ENCODE results near the gene ETV3L.
"Not testable (repeated sequence)": the region's sequence is repeated elsewhere in the genome, so short reads cannot be mapped to it uniquely, and the experiment has no call there.

The ETV3L gene

DNA sequence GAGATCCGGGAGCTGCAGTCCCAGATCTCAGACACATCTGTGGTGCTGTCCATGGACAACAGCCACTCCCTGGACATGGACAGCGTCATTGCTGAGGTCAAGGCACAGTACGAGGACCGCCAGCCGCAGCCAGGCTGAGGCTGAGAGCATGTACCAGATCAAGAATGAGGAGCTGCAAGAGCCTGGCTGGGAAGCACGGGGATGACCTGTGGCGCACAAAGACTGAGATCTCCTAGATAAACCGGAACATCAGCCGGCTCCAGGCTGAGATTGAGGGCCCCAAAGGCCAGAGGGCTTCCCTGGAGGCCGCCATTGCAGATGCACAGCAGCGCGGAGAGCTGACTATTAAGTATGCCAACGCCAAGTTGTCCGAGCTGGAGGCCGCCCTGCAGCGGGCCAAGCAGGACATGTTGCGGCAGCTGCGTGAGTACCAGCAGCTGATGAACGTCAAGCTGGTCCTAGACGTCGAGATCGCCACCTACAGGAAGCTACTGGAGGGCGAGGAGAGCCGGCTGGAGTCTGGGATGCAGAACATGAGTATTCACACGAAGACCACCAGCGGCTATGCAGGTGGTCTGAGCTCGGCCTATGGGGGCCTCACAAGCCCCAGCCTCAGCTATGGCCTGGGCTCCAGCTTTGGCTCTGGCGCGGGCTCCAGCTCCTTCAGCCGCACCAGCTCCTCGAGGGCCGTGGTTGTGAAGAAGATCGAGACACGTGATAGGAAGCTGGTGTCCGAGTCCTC is 25.5 kb downstream of the ETV3L start:
- DNase-seq (ENCODE audit: insufficient read length, low spot score), result no peak
- TF ChIP-seq POLR2A (IDR thresholded peaks at IDR 0.05; ENCODE audit: low read depth, low read length) (no peak), POU2F2 (IDR thresholded peaks at IDR 0.05; ENCODE audit: low read depth, low read length) (no peak), SPI1 (IDR thresholded peaks at IDR 0.05; ENCODE audit: low read depth, low read length) (no peak), POLR2AphosphoS5 (IDR thresholded peaks at IDR 0.05; ENCODE audit: low read depth, low read length) (no peak), PAX5 (IDR thresholded peaks at IDR 0.05; ENCODE audit: insufficient read depth, low read length, severe bottlenecking) (no peak), TAF1 (IDR thresholded peaks at IDR 0.05; ENCODE audit: low read depth, low read length) (no peak)
- FAIRE-seq, result peak; percentile 82

DNA sequence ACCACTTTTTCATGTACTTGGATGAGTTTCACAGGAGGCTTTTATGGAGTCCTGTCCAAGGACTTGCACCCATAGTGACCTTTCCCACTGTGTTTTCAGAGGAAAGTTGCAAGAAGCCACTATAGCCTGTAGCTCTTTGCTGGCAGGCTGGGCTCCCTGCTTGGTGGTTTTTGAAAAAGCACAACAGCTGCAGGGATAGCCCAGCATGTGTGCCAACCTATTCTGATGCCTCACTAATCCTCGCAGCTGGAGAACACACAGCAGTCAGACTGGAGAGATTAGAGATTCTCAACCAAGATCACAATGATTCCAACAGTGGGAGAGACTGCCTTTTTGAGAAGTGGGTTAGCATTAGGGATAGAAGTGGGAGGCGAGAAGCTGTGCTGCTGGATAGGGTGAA is 30.0 kb downstream of the ETV3L start:
- FAIRE-seq (no peak), DNase-seq (ENCODE audit: insufficient read length, low spot score) (no peak)
- TF ChIP-seq SPI1 (IDR thresholded peaks at IDR 0.05; ENCODE audit: low read depth, low read length) (no peak), POU2F2 (IDR thresholded peaks at IDR 0.05; ENCODE audit: low read depth, low read length) (no peak)

DNA sequence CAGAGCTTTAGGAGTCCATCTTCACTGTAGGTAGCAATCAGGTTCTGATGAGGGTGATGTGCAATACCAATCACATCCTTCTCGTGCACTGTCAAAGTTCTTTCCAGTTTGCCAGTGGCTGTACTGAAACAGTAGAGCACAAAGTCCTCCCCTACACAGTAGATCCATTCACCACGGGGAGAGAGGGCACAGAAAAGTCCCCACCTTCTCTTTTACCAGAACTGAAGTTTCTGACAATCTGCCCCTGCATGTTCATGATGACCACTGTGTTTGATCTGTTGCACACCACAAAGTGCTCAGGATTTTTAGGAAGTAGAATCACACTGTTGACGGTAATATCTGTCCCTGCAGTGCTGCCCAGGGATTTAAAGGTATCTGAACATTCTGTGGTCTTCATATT is 40.4 kb downstream of the ETV3L start:
- not testable (repeated sequence) for DNase-seq (ENCODE audit: insufficient read length, low spot score)
- FAIRE-seq, result peak; percentile 28

DNA sequence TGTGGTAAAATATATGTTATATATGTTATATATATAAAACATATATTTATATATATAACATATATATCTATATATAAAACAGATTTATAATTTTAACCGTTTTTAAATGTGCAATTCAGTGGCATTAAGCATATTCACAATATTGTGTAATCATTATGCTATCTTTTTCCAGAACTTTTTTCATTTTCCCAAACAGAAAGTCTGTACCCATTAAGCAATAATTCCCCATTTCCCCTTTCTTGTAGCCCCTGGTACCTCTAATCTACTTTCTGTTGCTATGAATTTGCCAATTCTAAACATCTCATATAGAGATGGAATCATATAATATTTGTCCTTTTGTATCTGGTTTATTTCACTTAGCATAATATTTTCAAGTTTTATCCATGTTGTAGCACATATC is 43.3 kb downstream of the ETV3L start:
- no peak for DNase-seq (ENCODE audit: insufficient read length, low spot score)
- no peak for TF ChIP-seq POU2F2 (IDR thresholded peaks at IDR 0.05; ENCODE audit: low read depth, low read length)
- no peak for TF ChIP-seq POLR2AphosphoS5 (IDR thresholded peaks at IDR 0.05; ENCODE audit: low read depth, low read length)
- no peak for TF ChIP-seq TAF1 (IDR thresholded peaks at IDR 0.05; ENCODE audit: low read depth, low read length)
- no peak for TF ChIP-seq PAX5 (IDR thresholded peaks at IDR 0.05; ENCODE audit: insufficient read depth, low read length, severe bottlenecking)
- no peak for TF ChIP-seq SPI1 (IDR thresholded peaks at IDR 0.05; ENCODE audit: low read depth, low read length)
- no peak for TF ChIP-seq POLR2A (IDR thresholded peaks at IDR 0.05; ENCODE audit: low read depth, low read length)
- FAIRE-seq, result no peak

DNA sequence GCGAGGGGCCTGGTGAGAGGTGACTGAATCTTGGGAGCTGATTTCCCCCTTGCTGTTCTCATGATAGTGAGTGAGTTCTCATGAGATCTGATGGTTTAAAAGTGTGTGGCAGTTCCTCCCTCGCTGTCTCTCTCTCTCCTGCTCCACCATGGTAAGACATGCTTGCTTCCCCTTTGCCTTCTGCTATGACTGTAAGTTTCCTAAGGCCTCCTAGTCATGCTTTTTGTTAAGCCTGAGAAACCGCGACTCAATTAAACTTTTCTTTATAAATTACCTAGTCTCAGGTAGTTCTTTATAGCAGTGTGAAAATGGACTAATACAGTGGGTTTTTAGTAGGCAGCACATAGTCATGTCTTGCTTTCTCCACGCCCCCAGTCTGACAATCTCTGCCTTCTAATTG is 43.9 kb downstream of the ETV3L start:
- TF ChIP-seq SPI1 (IDR thresholded peaks at IDR 0.05; ENCODE audit: low read depth, low read length), result peak; percentile 61
- not testable (repeated sequence) for FAIRE-seq; DNase-seq (ENCODE audit: insufficient read length, low spot score)

DNA sequence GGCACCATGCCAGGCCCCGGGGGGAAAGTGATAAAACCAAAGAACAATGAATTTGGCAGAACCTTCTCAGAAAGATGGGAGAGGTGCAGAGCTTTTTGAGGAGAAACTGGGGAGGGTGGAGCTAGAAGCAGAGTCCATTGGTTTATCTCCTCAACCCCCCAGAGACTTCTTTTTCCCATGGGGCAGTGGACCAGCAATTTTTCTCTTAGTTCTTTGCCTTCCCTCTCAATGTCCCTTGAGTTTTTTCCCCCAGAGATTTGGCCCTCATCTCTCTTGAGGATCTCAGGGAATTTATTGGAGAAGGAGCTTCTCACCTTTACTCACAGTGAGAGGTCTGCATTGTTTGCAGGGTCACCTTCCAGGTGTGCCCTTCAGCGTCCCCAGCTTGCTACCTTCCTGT is 48.8 kb downstream of the ETV3L start:
- FAIRE-seq (no peak), DNase-seq (ENCODE audit: insufficient read length, low spot score) (no peak)
- TF ChIP-seq TAF1 (IDR thresholded peaks at IDR 0.05; ENCODE audit: low read depth, low read length), result no peak
- no peak for TF ChIP-seq POLR2AphosphoS5 (IDR thresholded peaks at IDR 0.05; ENCODE audit: low read depth, low read length)
- TF ChIP-seq POLR2A (IDR thresholded peaks at IDR 0.05; ENCODE audit: low read depth, low read length), result no peak
- no peak for TF ChIP-seq POU2F2 (IDR thresholded peaks at IDR 0.05; ENCODE audit: low read depth, low read length)
- TF ChIP-seq SPI1 (IDR thresholded peaks at IDR 0.05; ENCODE audit: low read depth, low read length), result no peak
- no peak for TF ChIP-seq PAX5 (IDR thresholded peaks at IDR 0.05; ENCODE audit: insufficient read depth, low read length, severe bottlenecking)

DNA sequence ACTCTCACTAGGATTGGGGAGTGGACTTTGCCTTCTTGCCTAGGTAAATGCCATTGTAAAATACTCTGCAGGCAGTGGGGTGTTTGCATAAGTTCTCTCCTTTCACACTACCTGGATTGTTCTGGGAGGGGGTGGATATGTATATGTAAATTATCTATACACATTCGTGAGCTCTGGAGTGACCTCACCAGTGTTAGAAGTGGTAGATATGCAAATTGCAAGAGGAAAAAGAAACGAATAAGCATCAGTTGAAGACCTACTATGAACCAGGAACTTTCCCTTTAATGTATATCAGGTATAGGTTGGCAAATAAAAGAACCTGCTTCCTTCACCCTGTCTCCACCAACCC is 52.6 kb downstream of the ETV3L start:
- TF ChIP-seq TAF1 (IDR thresholded peaks at IDR 0.05; ENCODE audit: low read depth, low read length) (no peak), POU2F2 (IDR thresholded peaks at IDR 0.05; ENCODE audit: low read depth, low read length) (0 out of 2 replicates have a peak, but pooled peaks have one; percentile 13)
- FAIRE-seq (no peak), DNase-seq (ENCODE audit: insufficient read length, low spot score) (no peak)

DNA sequence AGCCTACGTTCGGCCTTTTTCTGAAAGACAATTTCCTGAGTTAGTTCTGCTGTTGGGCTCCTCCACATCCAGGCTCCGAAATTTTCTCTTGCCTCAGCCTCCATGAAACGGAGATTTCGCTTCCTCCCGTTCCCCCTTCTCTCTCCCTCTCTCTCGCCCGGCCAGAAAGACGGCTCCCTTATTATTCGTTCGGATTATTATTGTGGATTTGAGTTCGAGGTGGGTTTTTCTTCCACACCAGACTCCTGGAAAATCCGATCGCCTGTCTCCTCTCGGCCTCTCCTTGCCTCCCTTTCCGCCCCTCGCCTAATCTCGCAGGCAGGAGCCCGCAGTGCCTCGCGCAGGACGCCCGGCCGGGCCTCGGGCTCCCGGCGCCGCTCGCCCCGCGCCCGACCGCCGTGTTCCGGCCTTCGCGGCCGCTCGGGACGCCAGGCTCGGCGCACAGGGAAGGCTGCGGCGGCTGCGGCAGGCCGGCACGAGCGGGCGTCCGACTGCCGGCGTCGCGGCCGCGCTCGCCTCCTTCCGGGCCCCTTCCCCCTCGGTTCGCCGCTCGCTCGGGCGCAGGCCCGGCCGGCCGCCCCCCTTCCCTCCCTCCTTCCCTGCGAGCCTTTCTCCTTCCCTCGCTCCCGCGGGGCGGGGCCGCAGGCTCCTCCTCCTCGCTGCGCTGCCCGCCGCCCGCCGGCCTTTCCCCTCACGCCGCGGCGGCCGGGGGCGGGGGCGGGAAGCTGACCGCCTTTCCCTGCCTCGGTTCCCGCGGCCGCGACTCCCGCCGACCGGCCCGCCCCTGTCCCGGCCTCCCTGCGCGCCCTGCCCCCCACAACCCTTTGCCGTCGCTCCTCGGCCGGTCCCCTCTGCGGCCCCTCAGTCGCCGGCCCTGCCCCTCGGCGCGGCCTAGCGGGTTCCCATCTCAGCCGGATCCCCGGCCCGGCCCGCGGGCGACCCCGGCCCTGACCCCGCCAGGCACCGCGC is 54.1 kb downstream of the ETV3L start, which contains the start of gene ARHGEF11:
TSS of gene ARHGEF11 (minus strand) at position 493 of the 969 bp plus-strand sequence. CDS start 1,412 bp downstream, outside the sequence.
- DNase-seq (ENCODE audit: insufficient read length, low spot score), result peak; percentile 52
- FAIRE-seq, result no peak
- TF ChIP-seq POLR2AphosphoS5 (IDR thresholded peaks at IDR 0.05; ENCODE audit: low read depth, low read length) (no peak), POLR2A (IDR thresholded peaks at IDR 0.05; ENCODE audit: low read depth, low read length) (no peak), POU2F2 (IDR thresholded peaks at IDR 0.05; ENCODE audit: low read depth, low read length) (no peak)

DNA sequence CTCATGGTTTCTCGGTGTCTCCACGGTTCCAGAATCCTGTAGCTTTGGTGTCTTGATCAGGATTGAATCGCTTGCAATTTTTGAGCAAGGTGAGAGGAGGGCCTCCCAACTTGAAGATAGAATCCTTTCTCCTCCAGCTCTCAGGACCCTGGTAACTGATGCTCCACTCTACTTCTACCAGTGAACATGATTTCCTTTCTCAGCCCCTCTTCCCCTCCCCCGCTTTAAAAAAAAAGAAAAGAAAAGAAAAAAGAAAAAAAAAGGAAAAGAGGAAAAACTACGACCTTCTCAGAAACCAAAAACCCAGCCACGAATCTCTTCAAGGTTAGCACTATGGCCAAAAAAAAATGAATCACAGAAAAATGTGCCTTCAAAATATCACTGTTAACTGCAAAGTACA is 55.3 kb downstream of the ETV3L start:
- TF ChIP-seq POLR2A (IDR thresholded peaks at IDR 0.05; ENCODE audit: low read depth, low read length), result no peak
- no peak for TF ChIP-seq SPI1 (IDR thresholded peaks at IDR 0.05; ENCODE audit: low read depth, low read length)
- no peak for TF ChIP-seq POU2F2 (IDR thresholded peaks at IDR 0.05; ENCODE audit: low read depth, low read length)
- no peak for TF ChIP-seq TAF1 (IDR thresholded peaks at IDR 0.05; ENCODE audit: low read depth, low read length)
- no peak for TF ChIP-seq POLR2AphosphoS5 (IDR thresholded peaks at IDR 0.05; ENCODE audit: low read depth, low read length)
- no peak for TF ChIP-seq PAX5 (IDR thresholded peaks at IDR 0.05; ENCODE audit: insufficient read depth, low read length, severe bottlenecking)
- FAIRE-seq, result no peak

DNA sequence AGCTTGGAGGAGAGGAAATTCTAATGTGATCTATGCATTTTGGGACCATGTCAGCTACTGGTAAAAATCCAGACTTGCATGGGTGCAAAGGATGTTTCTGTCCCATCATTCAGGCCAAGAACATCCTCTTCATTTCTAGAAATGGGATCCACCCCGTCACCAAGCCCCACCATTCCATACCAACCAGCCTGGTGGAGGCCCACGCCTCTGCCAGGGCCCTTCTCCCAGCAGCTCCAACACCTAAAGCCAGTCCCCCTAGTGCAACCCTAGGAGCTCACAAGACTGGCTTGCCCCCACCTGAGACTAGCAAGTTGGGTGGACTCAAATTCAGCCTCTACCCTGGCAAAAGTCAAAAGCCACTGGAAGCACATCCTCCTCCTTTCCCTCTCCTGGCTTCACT is 55.9 kb downstream of the ETV3L start:
- DNase-seq (ENCODE audit: insufficient read length, low spot score) (no peak), FAIRE-seq (no peak)
- no peak for TF ChIP-seq POLR2AphosphoS5 (IDR thresholded peaks at IDR 0.05; ENCODE audit: low read depth, low read length)
- TF ChIP-seq PAX5 (IDR thresholded peaks at IDR 0.05; ENCODE audit: insufficient read depth, low read length, severe bottlenecking), result no peak
- TF ChIP-seq POU2F2 (IDR thresholded peaks at IDR 0.05; ENCODE audit: low read depth, low read length), result no peak
- no peak for TF ChIP-seq POLR2A (IDR thresholded peaks at IDR 0.05; ENCODE audit: low read depth, low read length)
- no peak for TF ChIP-seq TAF1 (IDR thresholded peaks at IDR 0.05; ENCODE audit: low read depth, low read length)
- TF ChIP-seq SPI1 (IDR thresholded peaks at IDR 0.05; ENCODE audit: low read depth, low read length), result no peak

More for the DNA sequence above, 55.3 kb downstream of the ETV3L start:
- DNase-seq (ENCODE audit: insufficient read length, low spot score), result no peak

All from GM12891 (cell line).